ENCODE data around the gene ZNF428. TPM values are rescaled to one million over a fixed set of nuclear protein-coding genes. Genes with fewer than 3 reads are reported as not detected.

ZNF428 gene
- total RNA-seq, 4 donors from 2014 or later: 33.9 to 54.1 (median 45.0) TPM

DNA sequence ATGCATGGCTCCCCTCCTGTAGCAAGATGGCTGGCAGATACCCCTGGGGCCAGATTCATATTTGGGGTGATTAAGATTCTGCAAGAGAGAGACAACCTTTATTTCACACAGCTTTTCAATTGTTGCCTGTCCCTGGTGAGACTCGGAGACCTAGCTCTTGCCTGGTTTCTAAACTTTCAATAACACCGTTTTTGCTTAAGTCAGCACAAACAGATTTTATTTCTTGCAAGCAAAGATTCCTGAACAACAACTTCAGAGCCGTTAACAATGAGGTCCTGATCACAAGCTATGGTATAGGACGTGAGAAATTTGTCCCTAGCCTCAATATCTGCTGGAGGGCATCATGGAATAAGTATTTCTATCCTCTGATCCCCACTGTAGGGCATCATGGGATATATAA lies 23.1 kb upstream of the ZNF428 start:
- Histone ChIP-seq H3K27ac (no peak overlapping the region), H3K4me1 (peaks cover 0 to 24% (median 7%) of the 10 kb centered on the region in 3 donors), H3K36me3 (peaks cover 0 to 12% of the 10 kb centered on the region in 2 donors), H3K9me3 (no peaks in the 10 kb centered on the region), H3K27me3 (no peaks in the 10 kb centered on the region), H3K4me3 (no peak overlapping the region)
- 85 to 86% methylated on average over 4 of the region's 4 CpGs for WGBS, 2 donors (ENCODE audit: low coverage in 1 of 2)
- ATAC-seq: no peak
- TF ChIP-seq, protein P1, sequence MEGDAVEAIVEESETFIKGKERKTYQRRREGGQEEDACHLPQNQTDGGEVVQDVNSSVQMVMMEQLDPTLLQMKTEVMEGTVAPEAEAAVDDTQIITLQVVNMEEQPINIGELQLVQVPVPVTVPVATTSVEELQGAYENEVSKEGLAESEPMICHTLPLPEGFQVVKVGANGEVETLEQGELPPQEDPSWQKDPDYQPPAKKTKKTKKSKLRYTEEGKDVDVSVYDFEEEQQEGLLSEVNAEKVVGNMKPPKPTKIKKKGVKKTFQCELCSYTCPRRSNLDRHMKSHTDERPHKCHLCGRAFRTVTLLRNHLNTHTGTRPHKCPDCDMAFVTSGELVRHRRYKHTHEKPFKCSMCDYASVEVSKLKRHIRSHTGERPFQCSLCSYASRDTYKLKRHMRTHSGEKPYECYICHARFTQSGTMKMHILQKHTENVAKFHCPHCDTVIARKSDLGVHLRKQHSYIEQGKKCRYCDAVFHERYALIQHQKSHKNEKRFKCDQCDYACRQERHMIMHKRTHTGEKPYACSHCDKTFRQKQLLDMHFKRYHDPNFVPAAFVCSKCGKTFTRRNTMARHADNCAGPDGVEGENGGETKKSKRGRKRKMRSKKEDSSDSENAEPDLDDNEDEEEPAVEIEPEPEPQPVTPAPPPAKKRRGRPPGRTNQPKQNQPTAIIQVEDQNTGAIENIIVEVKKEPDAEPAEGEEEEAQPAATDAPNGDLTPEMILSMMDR (IDR thresholded peaks at IDR 0.05): no peak
- TF ChIP-seq POLR2AphosphoS5 (IDR thresholded peaks at IDR 0.05) (no peak), POLR2A (IDR thresholded peaks at IDR 0.05) (no peak), EP300 (IDR thresholded peaks at IDR 0.05) (no peak)

GRCh38 chr19:43641333-43641732 lies 21.9 kb upstream of the ZNF428 start:
- no peak for TF ChIP-seq POLR2AphosphoS5 (IDR thresholded peaks at IDR 0.05)
- TF ChIP-seq, protein P1 (IDR thresholded peaks at IDR 0.05): no peak
- no peak for TF ChIP-seq EP300 (IDR thresholded peaks at IDR 0.05)
- TF ChIP-seq POLR2A (IDR thresholded peaks at IDR 0.05): no peak
- WGBS, 2 donors (ENCODE audit: low coverage in 1 of 2): 41 to 100% methylated on average over 2 of the region's 2 CpGs
- no peaks in the 10 kb centered on the region for H3K9me3 ChIP-seq
- H3K27ac ChIP-seq: no peak overlapping the region
- H3K36me3 ChIP-seq: peaks cover 0 to 6% of the 10 kb centered on the region in 2 donors
- no peak overlapping the region for H3K4me3 ChIP-seq
- no peaks in the 10 kb centered on the region for H3K27me3 ChIP-seq
- no peak for ATAC-seq
- peaks cover 0 to 24% (median 7%) of the 10 kb centered on the region in 3 donors for H3K4me1 ChIP-seq

DNA sequence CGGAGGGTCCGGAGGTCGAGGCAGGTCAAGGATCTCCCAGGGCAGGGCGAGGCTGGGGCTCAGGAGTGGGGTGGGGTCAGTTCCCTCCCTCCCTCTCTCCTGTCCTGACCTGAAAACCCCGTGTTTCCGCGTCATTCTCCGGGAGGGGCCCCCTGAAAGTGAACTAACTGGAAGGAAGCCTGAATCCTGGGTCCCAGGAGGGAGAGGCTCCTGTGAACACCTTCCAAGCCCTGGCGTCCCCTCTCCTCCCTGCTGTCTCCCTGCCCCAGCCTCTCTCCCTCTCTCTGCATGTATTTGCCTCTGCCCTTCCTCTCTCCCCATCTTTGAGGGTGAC lies 21.0 kb upstream of the ZNF428 start:
- no peak for ATAC-seq
- Histone ChIP-seq H3K9me3 (no peaks in the 10 kb centered on the region), H3K4me3 (peak overlapping the region; percentile 21 to 69), H3K4me1 (peaks cover 0 to 24% (median 7%) of the 10 kb centered on the region in 3 donors), H3K27me3 (no peaks in the 10 kb centered on the region), H3K27ac (peak overlapping the region in 3 of 4 donors; percentile 73 to 80 (median 79)), H3K36me3 (no peaks in the 10 kb centered on the region)
- TF ChIP-seq, protein P1 (IDR thresholded peaks at IDR 0.05): no peak
- TF ChIP-seq EP300 (IDR thresholded peaks at IDR 0.05) (no peak), POLR2A (IDR thresholded peaks at IDR 0.05) (no peak), POLR2AphosphoS5 (IDR thresholded peaks at IDR 0.05) (no peak)
- 0% methylated on average over 1 of the region's 9 CpGs; no CpG with 5 or more reads in 1 of the 2 donors for WGBS, 2 donors (ENCODE audit: low coverage in 1 of 2)

DNA sequence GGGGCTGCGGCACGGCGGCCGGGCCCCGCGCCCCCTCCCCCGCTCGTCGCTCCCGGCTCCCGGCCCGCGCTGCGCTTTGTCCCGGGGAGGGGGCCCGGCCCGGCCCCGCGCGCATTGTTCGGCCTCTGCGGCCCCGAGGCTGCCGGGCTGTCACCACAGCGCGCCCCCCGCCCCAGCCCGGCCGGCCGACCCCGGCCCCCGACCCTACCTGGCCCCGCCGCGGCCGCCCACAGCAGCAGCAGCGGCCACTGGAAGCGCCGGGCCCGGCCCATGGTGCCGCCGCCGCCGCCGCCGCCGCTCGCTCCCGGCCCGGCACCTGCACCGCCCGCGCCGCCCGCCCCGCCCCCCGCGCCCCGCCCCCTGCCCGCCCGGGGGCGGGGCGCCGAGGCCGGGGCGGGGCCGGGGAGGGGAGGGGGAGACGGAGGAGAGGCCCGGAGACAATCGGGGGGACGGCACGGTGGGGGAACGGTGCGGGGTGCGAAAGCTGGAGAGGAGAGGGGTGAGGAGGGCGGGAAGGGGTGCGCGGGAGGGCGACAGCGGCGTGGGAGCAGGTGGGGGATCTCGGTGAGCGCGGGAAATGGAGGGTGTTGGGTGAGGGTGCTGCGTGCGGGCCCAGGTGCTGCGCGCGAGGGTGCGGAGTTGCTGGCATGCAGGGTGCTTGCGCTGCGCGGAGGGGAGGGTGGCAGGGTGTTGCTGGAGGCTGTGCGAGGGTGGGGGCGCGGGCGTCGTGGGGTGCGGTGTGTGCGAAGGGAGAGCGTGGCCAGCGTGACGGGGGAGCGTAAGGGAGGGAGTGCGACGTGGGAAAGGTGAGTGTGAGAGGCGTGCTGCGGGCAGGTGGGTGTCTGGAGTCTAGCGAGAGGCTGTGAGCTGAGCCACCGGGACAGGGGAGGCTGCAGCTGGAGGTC lies 20.3 kb upstream of the ZNF428 start, which contains the start of gene CADM4:
Gene CADM4 (minus strand): TSS at position 332 of the 905 bp plus-strand sequence. CDS start 60 bp downstream, at position 272.
- TF ChIP-seq, protein P1 (IDR thresholded peaks at IDR 0.05): no peak
- no peak for TF ChIP-seq POLR2A (IDR thresholded peaks at IDR 0.05)
- TF ChIP-seq EP300 (IDR thresholded peaks at IDR 0.05): no peak
- no peak for TF ChIP-seq POLR2AphosphoS5 (IDR thresholded peaks at IDR 0.05)
- H3K36me3 ChIP-seq: no peaks in the 10 kb centered on the region
- no peaks in the 10 kb centered on the region for H3K9me3 ChIP-seq
- H3K4me1 ChIP-seq: peaks cover 0 to 31% (median 7%) of the 10 kb centered on the region in 3 donors
- peak within 1 kb of the TSS; percentile 24 to 69 for H3K4me3 ChIP-seq
- H3K27me3 ChIP-seq: no peaks in the 10 kb centered on the region
- 0% methylated on average over 1 to 11 of the region's 110 CpGs for WGBS, 2 donors (ENCODE audit: low coverage in 1 of 2)
- H3K27ac ChIP-seq: peak within 1 kb of the TSS in 3 of 4 donors; percentile 73 to 80 (median 79)
- peak; percentile 83 for ATAC-seq

All from gastroesophageal sphincter (tissue), 4 donors.